H4 (cell line): ENCODE results near the gene GJC2. TPM values are rescaled to one million over a fixed set of nuclear protein-coding genes. Genes with fewer than 3 reads are reported as not detected.
"Not testable (repeated sequence)": the region's sequence is repeated elsewhere in the genome, so short reads cannot be mapped to it uniquely, and the experiment has no call there.

Experiments
- DNase-seq: peaks from one replicate; pipeline ENCODE4 v3.0.0-alpha.2; 2015; ENCODE audit warnings: low spot score
- total RNA-seq: library from RNA; depleted of rRNA; stranded (reverse); fragments of >200 nt; shearing (Covaris generic); gene quantifications from 2 replicates; pipeline ENCODE4 v1.2.3, GENCODE V29; 2014; rRNA removed

GJC2 gene
- total RNA-seq, 1 experiment from 2014 or later: 0.06 TPM

DNA sequence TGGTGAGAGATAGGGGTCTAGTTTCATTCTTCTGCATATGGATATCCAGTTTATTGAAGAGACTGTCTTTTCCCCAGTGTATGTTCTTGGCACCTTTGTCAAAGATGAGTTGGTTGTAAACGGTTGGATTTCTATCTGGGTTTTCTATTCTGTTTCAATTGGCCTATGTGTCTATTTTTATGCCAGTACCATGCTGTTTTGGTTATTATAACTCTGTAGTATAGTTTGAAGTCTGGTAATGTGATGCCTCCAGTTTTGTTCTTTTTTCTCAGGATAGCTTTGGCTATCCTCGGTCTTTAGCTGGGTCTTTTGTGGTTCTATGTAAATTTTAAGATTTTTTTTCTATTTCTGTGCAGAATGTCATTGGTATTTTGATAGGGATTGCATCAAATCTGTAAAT, 38.5 kb downstream of the GJC2 start:
- DNase-seq: not testable (repeated sequence)

DNA sequence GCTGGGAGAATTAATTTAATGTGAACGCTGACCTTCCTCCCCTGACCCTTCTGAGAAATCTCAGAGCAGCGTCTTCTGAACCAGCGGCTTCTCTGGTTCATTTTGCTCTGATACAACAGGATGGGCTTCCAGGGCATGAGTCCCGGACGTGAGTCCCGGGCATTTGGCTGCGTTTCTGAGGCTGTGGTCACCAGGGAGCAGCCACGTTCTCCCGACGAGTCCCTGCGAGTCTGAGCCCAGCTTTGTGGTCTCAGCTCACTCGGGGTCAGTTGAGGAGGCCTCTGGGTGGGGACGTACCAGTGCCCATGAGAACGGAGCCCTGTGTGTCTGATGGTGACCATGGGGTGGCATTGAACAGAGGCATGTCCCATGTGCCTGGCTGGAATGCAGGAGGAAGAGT, 40.5 kb downstream of the GJC2 start:
- no peak for DNase-seq

DNA sequence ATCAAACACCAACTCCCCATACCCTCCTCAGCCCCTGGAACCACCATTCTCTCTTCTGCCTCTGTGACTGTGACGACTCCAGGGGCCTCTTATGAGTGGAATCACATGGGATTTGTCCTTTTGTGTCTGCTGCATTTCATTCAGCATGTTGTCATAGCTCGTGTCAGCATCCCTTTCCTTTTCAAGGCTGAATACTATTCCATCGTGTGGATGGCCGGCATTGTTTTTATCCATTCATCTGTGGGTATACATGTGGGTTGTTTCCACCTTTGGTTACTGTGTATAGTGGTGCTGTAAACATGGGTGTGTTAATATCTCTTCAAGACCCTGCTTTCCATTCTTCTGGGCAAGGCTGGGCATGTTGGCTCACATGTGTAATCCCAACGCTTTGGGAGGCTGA, 41.0 kb downstream of the GJC2 start:
- DNase-seq: no peak

DNA sequence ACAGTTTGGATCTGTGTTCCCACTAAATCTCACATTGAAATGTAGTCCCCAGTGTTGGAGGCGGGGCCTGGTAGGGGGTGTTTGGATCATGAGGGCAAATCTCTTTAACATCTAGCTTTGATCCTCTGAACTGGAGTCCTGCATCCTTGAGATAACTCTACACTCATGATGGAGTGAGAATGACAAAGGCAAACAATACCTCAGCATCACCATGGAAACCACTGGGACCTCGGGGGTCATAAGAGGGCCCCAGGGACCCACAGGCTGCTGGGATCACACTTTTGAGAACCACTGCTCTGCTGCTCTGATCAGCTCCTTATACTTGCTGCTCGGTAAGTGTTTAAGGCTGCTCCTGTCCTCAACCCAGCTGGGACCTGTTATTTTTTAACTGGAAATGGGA, 44.7 kb downstream of the GJC2 start:
- no peak for DNase-seq

- no peak for DNase-seq
These were observed 45.4 kb downstream of the GJC2 start for GRCh38 chr1:228194921-228195812.

DNA sequence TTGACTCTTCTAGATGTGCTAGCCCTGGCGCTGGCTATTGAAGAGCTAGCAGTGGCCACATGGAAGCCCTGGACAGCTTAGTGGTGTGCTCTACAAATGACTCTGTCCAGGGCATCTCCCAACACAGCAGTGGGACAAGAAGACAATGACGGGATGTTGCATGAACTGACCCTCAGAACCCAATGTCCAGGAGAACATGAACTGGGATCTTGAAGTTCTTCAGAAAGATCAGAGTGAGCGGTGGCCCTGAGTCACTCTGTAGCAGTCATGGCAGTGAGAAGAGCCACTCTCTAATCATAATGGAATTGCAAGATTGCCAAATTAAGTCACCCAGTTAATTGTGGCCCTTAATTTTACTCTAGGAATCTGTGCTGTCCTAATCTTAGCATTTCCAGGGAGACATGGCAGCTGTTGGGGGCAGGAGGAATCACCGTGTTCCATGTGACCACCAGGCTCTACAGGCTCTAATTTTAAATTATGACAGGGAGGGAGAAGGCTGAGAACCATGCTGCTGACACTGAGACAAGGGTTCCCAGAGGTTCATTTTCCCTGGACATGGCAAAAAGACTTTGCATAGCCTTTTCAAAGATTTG, 47.9 kb downstream of the GJC2 start:
- DNase-seq: no peak

DNA sequence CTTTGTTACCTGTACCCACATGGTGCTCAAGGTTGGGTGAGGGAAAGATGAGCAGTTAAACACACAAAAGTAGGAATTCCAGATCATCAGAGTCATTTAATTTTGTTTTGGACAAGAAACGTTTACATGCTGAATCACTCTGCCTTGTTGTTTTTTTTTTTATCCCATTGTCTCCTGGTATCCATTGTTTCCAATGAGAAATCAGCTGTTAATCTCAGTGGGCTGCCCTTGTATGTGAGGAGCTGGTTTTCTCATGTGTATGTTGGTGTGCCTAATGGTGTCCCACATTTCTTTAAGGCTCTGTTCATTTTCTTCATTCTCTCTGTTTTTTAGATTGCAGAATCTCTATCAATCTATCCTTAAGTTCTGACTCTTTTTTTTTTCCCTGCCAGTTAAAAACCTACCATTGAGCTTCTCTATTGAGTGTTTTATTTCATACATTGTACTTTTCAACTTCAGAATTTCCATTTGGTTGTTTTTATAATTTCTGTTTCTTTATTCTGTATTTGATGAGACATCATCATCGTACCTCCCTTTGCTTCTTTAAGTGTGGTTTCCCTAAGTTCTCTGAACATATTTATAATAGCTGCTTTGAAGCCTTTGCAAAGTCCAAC, 49.4 kb downstream of the GJC2 start:
- no peak for DNase-seq

DNA sequence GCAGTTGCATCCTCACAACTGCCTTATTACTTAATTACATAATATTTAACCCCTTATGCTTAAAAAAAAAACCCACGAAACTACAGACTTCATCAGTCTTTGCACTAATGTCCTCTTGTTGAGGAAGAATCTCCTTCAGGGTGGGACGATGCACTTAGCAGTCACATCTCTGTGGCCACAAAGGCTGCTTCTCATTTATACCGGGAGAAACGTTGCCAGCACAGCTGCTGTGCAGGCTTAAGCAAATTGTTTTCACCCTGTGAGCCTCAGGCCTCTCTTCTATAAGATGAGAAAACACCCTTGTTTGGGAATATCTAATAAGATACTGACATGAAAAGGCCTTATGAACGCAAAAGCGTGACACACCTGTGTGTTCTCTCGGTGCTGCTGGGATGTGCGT, 55.2 kb downstream of the GJC2 start:
- DNase-seq: no peak

DNA sequence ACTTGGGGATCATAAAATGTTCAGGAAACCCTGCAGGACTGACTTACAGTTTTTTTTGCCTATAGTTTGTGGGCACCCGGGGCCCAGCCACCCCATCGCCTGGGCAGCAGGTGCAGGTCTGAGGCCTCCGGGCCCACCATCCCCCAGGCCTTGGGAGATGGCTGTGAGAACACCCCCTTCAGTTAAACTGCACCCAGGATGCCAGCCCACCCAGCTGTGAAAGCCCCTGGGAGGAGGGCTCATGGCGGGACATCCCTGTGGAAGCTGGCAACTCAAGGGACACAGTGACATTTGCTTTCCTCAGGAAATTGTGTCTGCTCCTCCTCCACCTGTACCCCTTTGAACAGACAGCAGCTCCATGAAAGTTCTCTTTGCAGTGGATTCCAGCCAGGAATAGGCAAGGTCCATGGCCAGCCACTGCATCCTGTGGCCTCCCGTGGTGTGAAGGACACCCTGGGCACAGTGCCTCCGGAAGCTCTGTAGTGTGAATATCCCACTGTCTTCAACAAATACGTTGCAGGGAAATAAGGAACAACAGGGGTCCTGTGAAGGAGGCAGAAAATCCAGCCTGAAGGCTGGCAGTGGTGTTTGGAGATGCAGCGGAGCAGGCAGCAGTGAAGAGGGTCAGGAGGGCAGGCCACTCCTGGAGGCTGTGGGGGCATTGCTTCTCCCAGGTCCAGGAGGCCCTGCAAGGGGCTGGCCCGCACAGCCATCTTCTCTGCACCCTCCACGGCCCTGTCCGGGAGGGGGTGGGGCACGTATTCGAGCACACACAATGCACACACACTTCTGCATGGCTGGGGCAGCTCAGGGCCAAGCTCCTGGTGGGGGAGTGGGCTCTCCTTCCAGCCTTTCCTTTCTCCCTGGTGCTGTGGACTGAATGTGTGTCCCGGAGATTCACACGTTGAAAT, 56.1 kb downstream of the GJC2 start:
- DNase-seq: no peak

DNA sequence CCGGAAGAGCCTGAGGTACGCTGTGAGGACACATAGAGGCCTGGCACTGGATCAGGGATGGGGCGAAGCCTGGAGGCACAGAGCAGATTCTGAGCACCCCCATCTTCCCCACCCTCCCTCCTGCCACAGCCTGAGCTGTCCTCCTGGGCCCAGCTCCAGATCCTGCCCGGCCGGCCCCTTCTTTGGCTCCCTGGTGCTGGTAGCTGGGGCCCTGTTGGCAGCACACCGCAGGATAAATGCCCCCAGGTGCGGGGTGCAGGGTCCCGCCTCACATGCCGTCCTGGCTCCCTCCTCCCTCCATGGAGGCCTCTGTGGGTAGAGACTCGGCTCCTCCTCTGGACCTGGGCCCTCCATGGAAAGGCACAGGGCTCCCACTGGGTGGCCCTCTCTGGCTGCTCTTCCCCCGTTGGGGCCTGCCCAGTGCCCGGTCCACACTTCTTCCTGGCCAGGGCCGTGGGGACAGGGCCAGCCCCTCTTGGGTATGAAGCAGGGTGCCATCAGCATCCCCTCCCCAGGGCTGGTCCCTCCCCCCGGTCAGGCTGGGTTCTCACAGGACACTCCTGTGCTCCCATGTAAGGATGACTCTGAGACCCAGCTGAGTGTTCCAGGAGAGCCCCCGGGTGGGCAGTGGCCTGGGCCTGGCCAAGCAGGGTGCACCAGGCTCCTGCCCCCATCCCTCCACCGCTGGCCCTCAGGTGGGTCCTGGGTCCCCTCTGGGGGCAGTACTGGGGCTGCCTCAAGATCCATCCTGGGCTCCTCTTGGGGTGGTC, 57.0 kb downstream of the GJC2 start:
- DNase-seq: no peak

GRCh38 chr1:228207381-228207810, 57.7 kb downstream of the GJC2 start:
- no peak for DNase-seq

DNA sequence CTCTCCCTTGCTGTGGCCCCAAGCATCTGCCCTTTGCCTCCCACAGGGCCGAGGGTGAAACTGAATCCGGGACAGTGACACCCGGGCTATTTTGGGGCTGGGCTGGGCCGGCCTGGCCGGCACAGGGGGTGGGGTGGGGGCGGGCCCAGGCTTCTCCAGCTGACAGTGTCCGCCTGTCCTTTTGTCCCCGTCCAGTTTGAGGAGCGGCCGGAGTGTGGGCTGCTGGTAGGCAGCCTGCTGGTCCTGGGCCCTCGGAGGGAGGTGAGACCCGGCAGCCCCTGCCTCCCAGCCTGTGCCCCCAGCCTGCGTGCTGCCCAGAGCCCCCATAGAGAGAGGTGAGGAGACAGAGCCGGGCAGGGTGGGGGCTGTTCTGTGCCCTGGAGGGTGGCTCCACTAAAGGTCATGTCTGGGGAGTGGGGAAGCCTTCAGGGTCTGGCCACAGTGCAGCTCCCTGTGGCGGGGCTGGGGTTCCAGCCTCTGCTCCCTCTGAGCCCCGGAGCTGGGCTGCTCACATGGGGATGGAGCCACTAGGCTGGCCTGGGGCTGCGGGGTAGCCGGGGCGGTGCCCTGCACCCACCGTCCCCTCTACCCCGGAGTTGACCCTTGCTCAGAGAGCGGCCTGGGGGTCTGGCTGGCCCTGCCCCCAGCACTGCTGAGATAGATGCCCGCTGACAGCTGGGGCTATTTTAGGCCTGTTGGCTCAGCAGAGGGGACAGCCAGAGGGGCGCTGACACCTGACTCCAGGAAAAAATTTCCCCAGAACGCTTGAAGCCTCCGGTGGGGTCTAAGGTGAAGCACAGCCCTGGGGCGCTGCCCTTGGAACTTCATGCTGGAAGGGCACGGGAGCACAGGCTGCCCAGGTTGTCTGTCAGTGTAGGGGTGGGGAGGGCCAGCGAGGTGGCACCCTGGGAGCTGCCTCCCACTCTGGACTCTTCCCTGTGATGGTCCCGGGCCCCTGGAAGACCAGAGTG, 58.4 kb downstream of the GJC2 start, which contains the start of gene OBSCN:
Gene OBSCN, plus strand, starts transcription at position 194 of the 971 bp plus-strand sequence. CDS start 3,740 bp downstream, outside the sequence.
- DNase-seq: no peak

DNA sequence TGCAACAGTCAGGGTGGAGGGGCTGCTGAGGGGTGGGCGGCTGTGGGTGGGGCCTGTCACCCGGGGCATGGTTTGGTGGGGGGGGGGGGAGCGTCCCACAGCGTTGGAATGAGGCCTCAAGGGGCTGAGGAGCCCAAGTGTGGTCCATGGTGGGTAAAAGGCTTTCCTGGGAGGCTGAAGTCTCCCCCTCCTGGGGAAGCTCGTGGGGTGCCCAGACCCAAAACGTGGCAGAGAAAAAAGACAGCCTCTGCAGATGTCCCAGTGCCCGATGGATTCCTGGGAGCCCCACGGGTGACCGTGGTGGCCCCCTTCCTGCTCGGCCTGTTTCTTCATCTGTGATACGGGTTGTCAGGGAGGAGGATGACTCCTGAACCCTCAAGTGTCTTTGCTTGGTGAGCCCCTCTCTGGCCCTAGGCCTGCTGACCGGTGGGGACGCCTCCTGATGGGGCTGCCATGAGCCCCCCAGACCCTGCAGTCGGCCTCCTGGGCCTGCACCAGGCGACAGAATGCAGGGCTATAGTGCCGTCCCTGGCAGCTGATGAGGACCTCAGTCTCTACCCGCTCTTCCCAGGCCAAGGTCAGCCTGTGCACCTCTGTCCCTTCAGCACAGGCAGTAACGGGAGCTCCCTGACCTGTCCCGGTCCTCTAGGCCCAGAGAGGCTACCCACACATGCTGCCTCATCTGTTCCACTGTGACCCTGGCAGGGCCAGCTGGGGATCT, 59.3 kb downstream of the GJC2 start:
- no peak for DNase-seq

Other genes starting within 250 kb of the GJC2 start
- gene WNT9A, start 202.0 kb upstream of the GJC2 start, total RNA-seq: 0.37 and 0.47 TPM in 2 replicates
- not detected in 2 replicates for gene WNT3A, start 142.9 kb upstream of the GJC2 start, total RNA-seq
- gene ARF1, start 67.2 kb upstream of the GJC2 start, total RNA-seq: 102 and 167 TPM in 2 replicates
- gene C1orf35, start 46.6 kb upstream of the GJC2 start, total RNA-seq: 10.7 and 14.2 TPM in 2 replicates
- 85.3 and 97.7 TPM in 2 replicates for gene MRPL55, start 40.6 kb upstream of the GJC2 start, total RNA-seq
- gene GUK1, start 9.7 kb upstream of the GJC2 start, total RNA-seq: 185 and 196 TPM in 2 replicates
- gene IBA57, start 15.9 kb downstream of the GJC2 start, total RNA-seq: 0.74 and 1.8 TPM in 2 replicates
- 1.1 and 2.4 TPM in 2 replicates for gene OBSCN, start 58.1 kb downstream of the GJC2 start, total RNA-seq